Measurements from ENCODE around the gene GP1BB.
"Not testable (repeated sequence)": the region's sequence is repeated elsewhere in the genome, so short reads cannot be mapped to it uniquely, and the experiment has no call there.

The GP1BB gene

DNA sequence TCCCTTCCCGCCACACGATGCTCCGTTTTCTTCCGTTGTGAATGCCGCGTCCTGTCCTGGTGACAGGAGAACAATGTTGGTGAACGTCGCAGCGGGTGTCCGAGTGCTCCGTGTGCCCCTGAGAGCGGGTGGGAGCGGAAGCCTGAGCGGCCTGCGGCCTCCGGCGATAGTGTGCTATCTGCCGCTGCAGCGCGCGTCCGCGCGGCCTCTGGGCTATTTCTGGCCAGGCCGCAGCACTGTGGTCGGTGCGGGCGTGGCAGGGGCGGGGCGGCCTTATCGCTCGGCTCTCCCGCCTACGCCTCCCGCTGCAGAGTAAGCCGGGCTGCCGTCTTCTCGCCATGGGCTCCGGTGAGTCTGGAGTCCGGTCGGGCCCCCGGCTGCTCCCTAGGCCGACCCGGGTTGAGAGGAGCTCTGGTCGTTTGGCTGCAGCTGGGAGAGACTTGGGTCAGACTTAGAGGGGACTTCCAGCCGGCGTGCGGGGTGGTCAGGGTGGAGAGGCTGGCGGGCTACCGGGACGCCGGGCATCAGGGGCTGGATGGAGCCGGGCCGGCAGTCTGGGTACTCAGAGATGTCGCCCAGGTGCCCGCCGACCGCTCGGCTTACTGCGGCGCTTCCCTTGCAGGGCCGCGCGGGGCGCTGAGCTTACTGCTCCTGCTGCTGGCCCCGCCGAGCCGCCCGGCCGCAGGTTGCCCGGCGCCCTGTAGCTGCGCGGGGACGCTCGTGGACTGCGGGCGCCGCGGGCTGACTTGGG is at the start of gene GP1BB:
Gene GP1BB (plus strand): TSS at position 308 of the 751 bp plus-strand sequence. CDS start 31 bp downstream, at position 339.
- DNase-seq (ENCODE audit: low read depth) = no peak

DNA sequence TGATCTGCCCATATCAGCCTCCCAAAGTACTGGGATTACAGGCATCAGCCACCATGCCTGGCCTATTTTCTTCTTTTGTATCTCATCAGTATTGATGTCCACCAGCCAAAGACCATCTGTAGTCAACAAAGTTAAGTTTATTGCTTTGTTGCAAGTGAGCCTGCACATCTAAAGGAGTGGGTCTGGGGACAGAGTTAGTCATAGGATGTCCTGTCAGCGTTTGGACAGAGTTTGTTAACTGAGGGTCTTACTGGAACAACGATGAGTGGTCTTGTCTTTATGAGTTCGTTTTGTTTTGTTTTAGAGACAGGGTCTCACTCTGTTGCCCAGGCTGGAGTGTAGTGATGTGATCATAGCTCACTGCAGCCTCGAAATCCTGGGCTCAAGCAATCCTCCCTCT is 49.7 kb upstream of the GP1BB start:
- DNase-seq (ENCODE audit: low read depth) = no peak

DNA sequence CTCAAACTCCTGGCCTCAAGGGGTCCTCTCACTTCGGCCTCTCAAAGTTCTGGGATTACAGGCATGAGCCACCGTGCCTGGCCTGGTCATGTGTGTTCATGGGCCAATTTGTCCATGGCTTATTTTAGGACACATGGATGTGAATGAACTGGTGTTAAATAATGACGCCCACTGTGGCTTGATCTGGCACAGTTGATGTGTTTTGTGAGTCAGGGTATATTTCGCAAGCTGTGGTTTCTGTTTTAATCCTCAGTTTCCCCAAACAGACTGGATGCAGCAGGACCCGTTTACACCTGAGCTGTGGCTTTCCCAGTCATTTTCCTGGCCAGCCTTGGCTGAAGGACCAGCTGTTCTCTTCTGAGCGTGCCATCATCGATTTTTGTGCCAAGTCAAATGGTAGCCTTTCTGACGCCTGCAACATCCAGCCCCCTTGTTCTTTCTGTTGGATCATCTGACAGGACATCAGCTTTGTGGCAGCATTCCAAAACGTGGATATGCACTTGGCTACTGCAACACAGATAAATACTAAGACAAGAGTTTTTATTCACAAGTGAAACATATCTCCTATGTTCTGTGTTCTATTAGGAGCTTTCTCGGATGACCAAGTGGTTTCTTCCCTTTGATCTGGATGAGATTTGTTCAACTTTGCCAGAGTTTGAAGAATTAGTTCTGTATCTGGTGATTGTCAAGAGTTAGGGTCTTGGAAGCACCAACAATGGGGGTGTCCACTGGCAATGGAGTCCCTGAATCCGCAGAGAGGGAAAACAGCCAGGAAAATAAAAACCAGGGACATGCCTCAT is 49.0 kb upstream of the GP1BB start:
- no peak for DNase-seq (ENCODE audit: low read depth)

DNA sequence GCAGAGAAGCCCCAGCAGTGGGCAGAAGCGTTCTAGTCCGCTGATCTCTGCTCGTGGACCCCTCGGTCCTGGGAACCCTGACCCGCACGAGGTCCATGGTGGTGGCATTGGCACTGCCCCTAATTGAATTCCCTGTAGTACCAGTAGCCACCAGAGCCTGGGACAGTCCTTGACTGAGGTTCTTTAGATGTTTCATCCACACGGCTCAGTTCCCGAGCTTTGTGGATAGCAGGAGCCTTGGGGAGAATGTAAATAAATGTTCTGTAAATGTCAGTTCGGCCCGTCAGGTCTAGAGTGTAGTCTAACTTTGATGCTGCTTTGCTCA is 48.4 kb upstream of the GP1BB start:
- DNase-seq (ENCODE audit: low read depth) = no peak

DNA sequence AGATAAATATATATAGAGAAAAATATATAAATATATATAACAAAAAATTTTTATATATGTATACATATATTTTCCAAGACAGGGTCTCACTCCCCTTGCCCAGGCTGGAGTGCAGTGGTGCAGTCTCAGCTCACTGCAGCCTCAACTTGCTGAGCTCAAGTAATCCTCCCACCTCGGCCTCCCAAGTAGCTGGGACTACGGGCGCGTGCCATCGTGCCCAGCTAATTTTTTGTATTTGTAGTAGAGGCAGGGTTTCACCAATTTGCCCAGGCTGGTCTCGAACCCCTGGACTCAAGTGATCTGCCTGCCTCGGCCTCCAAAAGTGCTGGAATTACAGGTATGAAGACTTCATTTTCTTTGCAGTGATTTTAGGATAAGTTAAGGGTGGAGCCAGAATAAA is 47.9 kb upstream of the GP1BB start:
- no peak for DNase-seq (ENCODE audit: low read depth)

DNA sequence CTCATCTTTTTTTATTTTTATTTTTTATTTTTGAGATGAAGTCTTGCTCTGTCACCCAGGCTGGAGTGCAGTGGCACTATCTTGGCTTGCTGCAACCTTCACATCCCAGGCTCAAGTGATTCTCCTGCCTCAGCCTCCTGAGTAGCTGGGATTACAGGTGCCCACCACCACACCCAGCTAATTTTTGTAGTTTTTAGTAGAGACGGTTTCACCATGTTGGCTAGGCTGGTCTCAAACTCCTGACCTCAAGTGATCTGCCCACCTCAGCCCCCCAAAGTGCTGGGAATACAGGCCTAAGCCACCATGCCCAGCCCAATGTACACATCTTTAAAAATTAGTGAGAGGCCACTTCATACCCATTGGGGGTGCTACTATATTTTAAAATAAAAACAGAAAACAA is 46.9 kb upstream of the GP1BB start:
- not testable (repeated sequence) for DNase-seq (ENCODE audit: low read depth)

DNA sequence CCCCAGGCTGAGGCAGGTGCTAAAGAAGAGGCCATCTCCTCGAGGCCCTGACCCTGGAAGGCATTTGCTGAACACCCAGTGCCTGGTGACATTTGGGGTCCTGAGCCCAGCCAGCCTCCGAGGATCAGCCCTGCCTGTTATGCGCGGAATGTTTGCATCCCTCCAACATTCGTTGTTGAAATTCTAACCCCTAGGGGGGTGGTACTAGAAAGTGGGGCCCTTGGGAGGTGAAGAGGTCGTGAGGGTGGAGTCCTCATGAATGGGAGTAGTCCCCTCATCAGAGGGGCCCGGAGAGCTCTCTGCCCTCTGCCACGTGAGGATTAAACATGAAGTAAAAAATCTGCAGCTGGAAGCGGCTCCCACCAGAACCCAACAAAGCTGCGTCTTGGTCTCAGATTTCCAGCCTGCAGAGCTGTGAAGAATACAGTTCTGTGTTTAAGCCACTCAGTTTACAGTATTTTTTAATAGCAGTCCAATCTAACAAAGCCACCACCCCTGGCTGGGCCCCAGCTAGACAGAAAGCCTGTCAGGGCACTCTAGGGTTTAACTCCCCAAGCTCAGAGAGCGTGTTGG is 44.3 kb upstream of the GP1BB start:
- DNase-seq (ENCODE audit: low read depth) = no peak

DNA sequence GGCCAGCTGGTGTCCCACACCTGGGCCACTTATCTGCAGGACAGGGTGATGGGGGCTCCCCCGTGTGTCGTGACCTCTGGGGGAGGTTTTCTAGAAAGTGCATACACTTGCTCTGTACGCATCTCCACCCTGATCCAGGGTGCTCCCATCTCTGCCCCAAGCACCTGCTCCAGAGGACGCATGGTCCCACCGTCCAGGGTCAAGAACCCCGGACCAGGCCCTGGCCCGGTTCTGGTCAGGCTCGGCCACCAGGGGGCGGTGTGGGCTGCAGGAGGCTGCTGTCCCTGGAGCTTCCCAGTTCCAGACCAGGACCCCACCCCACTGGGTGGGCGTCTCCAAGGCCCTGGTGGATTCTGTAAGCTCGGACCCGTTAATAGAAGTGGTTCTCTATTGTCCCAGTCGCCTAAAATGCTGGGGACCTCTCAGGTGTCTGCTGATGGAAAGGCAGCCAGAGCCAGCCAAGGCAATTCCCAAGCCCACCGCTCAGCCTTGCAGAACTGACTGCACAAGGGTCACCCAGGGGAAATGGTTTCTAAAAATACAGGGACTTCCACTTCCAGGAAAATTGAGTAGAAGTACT is 43.7 kb upstream of the GP1BB start:
- DNase-seq (ENCODE audit: low read depth) = peak; percentile 29

DNA sequence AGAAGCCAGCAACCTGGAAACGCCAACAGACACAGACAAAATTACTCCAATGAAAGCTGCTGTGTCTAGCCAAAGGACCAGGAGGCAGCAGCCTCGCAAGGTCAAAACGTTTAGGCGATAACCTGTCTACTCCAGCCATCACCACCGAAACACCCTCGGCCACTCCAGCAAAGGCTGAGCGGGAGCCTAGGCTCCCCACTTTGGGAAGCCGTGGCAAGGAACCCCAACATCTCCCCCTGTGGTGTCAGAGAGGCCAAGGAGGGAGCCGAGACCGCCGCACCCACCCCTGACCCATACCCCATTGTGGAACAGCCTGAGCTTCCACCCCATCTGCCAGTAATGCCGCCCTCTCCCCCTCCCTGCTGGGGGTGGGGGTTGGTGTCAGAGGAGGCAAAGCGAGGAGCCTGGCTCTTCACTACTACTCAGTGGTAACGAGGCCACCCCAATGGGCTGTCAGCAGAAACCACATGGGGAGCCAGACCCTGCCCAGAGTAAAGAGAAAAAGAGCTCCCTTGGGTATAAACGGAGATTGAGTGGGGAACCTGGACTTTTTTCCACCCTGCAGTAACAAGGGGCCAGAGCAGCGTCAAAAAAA is 43.0 kb upstream of the GP1BB start:
- no peak for DNase-seq (ENCODE audit: low read depth)

DNA sequence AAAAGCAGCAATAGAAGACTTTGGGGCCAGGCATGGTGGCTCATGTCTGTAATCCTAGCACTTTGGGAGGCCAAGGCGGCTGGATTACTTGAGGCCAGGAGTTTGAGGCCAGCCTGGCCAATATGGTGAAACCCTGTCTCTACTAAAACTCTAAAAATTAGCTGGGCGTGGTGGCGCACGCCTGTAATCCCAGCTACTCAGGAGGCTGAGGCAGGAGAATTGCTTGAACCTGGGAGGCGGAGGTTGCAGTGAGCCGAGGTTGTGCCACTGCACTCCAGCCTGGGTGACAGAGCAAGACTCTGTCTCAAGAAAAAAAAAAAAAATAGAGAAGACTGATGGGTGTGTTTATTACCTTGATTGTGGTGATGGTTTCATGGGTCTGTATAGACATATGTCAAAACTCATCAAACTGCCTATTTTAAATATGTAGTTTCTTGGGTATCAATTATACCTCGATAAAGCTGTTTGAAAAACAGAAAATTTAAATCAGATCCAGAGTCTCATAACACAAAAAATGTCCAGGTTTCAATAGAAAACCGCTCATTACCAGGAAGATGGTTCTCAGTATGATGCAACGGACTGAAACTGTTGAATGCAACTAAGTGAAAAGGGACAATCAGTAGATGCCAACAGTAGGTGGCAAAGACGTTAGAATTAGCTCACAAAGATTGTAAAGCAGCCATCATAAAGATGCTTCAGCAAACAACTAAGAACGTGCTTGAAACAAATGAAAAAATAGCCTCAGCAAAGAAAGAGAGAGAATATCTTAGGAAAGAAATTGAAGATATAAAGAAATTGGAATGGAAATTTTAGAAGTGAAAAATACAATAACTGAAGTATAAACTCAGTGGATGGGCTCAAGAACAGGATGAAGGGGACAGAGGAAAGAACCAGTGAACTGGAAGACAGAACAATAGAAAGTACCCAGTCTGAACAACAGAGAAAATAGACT is 42.2 kb upstream of the GP1BB start:
- DNase-seq (ENCODE audit: low read depth) = no peak

DNA sequence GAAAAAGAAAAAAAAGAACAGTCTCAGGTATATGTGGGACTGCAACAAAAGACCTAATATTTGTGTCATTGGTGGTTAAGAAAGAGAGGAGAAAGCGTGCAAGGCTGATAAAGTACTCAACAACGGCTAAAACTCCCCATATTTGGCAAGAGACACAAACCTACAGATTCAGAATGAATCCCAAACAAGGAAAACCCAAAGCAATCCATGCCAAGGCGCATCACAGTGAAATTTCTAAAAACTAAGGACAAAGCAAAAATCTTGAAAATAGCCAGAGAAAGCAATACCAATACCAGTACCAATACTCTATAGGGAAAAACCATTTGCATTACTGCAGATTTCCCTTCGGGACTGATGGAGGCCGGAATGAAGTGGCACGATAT is 41.5 kb upstream of the GP1BB start:
- DNase-seq (ENCODE audit: low read depth) = no peak

DNA sequence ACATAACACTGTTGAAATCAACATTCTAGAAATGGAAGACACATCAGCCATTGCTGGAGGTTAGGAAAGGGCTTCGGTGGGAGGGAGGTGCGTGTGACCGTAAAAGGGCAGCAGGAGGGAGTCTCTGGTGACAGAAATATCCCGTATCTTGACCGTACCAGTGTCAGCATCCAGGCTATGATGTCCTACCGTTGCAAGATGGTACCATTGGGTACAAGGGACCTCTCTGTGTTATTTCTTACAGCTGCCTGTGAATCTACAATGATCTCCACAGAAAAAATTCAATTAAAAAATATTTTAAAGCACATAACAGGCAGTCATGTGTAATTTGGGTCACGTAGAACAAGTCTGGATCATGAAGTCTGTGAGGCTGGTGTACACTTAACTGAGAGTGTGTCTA is 36.4 kb upstream of the GP1BB start:
- no peak for DNase-seq (ENCODE audit: low read depth)

DNA sequence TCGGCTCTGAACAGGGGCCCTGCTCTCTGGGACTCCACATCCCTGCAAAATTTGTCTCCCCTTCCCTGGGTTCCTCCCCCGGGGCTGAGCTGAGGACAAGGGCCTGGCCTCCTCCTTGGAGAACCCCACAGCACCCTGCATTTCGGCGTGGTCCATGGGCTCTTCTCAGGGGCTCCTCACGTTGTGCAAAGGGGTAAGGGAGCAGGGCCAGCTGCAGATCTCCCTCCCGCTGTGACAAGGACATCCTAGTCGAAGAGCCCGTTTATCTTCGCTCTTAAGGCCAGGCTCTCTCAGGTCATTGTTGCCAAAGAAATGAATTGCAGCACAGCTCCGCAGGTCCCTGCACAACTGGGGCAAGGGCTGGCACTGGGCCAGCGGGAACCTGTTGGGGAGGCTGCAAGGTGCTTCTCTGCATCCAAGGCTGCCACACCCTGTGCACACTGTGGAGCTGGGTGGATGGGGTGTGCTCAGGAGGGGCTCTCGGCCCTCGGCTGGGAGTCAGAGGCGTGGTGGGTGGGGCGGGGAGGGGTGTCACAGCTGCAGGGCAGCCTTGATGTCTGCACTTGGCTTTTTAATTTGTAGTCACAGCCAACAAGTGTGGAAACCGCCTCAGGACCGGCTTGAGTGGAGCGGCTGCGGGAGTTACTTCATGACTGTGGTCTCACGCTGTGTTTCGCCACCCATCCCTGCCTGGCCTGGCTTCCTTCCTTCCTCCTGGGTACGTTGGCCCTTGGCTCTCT is 35.6 kb upstream of the GP1BB start:
- DNase-seq (ENCODE audit: low read depth) = no peak

DNA sequence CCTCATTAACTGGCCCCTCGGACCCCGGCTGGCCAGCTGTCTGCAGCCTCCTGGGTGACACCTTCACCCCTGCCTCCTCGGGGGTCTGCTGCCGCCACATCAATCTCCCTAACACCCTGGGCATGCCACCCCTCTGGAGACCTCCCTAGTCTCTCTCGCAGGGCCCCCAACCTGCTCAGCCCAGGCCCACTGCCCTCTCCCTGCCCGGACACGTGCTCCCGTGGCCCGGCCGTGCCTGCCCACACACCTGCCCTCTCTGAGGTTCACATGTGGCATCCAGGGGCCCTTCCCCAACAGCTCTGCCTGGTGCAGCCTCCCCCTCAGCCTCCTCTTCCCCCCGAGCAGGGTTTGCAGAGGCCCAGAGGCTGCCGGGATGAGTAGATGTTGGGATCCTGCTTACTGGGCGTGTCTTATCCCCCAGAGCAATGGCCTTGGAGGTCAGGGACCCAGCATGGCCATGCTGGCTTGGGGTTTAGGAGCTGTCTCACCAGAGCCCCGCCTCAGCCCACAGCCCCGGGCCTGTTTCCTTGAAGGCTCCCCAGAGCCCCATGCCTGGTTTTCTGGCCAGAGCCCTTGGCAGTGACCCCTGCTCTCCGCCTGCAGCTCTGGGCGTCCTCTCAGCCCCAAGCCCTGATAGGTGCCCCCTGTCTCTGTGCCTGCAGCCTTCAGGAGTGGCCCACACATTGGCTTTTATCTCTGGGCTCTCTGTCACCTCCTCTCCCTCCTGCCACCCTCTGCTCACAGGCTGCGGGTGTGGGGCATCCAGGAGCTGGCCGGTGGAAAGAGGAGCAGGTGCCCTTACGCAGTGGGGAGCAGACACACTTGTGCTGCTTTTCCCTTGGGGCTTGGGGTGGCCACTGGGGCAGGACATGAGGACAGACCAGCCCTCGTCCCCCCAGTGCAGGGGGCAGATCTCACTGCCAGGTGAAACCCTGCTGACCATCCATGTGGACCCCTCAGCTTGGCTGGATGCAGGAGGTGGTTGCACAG is 34.7 kb upstream of the GP1BB start:
- DNase-seq (ENCODE audit: low read depth) = no peak

DNA sequence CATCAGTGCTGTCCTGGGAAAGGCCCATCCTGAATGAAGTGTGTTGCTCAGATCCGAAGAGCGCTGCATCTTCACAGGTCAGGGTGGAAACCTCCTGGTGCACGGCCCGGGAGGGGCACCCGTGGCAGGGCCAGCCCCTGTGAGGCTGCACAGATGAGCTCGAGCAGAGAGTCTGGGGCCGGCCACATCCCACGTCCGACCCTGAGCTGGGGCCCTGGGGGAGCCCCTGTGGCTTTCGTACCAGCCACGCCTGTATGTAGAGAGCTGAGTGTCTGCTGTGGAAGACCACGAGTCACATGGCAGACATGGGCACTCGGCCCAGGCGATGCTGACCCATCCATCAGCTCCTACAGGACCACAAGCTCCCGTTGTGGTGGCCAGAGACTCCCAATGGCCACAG is 33.9 kb upstream of the GP1BB start:
- DNase-seq (ENCODE audit: low read depth) = no peak

DNA sequence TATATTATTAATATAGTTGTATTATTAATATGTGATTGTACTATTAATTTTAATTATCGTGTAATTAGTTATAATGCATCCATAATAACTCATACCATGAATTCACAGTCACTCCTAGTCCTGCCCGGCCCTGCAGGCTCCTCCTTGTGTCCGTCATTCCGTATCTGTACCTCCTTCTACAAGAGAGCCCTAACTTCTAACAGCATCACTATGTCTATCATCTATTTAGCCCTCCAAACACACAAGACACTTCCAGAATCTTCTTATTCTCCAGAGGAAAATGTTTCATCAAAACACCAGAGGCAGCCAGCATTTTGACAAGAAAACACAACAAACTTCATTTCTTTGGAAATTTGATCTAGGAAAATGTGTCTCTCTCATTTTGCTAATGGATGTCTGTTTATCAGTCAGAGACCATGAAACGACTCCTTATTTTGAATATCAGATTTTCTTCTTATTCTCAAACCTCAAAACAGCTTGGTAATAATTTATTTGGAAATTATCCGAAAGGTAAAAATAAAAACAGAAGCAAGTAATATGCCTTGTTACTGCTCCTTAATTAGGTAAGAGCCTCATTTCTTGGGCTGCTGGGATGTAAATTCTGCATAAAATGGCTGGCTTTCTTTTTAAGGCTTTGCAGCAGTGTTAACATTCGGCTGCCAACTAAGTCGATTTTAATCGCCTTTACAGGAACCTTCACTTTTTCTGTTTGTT is 32.2 kb upstream of the GP1BB start:
- DNase-seq (ENCODE audit: low read depth) = no peak

DNA sequence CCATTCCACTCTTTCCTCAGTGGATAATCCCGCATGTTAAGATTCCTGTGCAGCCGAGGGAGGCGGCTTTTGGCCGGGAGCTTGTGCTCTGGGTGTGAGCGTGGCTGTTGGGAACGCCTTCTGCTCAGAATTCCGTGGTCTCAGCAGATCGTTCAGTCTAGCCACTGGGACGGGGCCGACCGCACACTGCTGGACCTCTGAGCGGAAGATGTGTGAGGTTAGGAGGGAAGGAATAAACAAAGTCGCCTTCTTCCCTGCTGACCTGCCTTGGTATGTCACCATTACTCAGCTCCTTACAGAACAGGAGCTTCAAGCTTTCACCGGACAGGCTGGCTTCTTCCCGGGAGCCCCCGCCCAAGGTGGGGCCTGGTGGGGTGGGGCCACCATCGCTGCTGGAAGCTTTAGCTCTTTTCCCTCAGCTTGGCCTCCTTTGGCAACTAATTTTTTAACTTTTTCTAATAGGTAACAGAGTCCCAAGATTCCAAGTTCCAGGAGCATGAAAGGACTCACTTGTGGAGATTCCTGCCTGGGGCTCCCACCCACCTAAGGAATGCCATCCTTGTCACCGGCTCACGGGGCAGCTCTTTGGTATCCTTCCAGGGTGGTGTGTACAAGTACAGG is 31.5 kb upstream of the GP1BB start:
- no peak for DNase-seq (ENCODE audit: low read depth)

DNA sequence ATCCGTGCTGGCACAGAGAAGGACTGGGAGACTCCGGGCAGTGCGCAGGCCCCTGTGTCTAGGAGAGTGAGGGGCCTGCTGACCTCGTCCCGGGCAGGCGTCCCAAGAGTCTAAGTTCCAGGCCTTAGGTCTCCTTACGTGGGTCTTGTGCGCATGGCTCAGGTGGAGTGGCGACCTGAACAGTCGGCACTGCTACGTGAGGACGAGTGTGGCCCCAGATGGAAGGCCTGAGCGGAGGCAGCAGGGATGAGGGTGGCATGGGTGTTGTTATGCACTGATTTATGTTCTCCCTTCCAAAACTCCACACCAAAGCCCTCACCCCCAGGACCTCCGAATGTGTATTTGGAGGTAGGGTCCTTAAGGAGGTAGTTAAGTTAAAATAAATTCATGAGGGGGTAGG is 29.8 kb upstream of the GP1BB start:
- no peak for DNase-seq (ENCODE audit: low read depth)

All from activated T-helper 1 cell treated with Interleukin-2 at 50 U/mL for 16 hours (primary cell).